Measurements from ENCODE around the gene TNFAIP8L3.
"Not testable (repeated sequence)": the region's sequence is repeated elsewhere in the genome, so short reads cannot be mapped to it uniquely, and the experiment has no call there.

Gene TNFAIP8L3

DNA sequence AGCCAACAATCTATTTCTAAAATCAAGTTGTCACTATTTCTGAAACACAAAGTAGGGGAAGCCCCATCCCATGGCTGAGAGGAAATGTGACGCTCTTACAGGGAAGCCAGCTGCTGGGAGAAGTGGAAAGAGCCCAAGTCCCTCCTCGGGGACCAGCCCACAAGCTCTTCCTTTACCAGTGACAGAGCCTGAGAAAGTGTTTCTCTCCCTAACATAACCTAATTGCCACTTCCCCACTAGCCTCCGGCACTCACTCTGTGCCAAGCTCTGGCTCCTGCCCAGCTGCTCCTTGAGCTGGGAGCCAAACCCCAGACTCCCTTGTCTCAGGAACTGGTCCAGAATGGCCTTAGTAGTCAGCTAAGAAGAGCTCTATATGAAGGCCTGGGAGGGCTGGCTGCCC, 42.9 kb downstream of the TNFAIP8L3 start:
- DNase-seq = no peak

DNA sequence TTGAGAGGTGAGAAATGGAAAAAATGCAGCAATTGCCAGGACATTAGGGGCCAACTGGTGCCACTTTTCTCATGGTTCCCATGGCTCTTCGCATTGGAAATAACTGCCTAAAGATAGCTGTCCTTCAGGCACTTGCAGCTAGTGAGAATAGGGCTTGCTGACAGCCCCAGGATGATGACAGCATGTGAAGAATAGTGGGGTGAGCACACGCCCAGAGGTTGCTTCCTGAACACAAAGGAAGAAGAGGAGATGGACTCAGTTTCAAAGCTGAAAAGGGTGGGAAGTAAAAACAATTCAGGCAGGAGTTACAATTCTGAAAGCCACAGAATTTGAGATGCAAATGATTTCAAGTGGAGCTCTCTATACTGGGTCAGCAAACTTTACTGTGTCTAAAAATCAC, 45.6 kb downstream of the TNFAIP8L3 start:
- no peak for DNase-seq

DNA sequence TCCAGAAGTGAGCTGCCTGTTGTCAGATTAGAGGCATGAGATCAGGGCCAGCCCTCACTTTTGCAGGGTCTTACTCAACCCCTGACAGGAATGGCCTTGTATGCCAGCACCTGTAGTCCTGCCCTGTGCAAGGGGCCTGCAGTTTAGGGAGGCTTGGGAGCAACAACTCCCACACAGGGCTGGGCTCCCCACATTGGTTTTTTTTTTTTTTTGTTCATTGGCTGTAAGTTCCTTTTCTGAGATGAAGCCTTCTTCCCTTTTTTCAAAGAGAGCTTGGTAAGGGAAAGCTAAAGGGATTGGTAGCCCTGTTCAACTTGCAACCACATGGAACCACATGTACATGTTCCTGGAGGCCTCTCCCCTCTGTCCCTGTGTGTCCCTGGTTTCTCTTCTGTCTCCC, 46.4 kb downstream of the TNFAIP8L3 start:
- no peak for DNase-seq

DNA sequence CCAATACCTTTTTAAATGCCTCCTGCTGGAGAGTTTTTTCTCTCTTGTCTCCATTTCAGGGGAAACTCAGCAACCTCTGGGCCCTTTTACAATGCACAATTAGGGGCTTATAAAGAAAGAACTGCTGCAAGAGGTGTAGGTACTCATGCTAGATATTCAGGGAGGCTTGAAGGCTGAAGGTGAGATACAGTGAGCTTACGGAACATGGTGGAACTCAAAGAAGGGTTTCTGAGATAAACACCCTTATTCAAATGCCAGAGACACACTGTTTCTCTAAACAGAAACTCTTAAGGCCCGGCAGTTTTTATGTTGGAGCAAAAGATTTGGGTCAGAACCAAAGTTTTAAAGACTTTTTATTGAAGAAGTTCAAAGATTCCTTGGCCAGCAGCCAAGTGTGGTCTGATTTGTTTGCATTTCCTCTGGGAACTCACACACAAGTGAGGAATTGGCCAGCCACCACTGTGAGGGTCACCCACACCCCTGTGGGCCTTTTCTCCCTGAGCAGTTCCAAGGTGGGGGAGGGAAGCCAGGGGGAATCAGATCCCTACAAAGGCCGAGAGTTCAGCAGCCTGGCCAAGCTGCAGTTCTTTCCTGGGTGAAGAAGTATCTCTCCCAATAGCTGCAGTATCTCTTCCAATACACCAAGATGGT, 47.8 kb downstream of the TNFAIP8L3 start:
- DNase-seq = no peak

DNA sequence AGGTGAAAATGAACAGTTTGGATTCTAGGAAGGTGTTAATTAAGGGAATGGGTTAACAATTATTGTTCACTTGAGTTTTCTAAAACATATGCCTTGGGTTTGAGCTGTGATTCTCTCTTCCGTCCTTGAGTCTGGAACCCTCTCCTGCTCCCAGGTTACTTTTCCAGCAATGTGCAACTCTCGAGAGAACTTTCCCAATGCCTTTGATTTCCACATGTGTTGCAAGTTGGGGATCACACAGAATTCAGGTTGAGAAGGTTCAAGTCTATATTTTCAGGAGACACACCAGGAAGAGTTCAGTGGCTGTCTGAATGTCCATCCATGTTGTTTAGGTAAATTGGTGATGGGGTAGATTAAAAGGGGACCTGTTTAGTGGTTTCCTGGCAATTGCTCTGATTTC, 48.7 kb downstream of the TNFAIP8L3 start:
- no peak for DNase-seq

DNA sequence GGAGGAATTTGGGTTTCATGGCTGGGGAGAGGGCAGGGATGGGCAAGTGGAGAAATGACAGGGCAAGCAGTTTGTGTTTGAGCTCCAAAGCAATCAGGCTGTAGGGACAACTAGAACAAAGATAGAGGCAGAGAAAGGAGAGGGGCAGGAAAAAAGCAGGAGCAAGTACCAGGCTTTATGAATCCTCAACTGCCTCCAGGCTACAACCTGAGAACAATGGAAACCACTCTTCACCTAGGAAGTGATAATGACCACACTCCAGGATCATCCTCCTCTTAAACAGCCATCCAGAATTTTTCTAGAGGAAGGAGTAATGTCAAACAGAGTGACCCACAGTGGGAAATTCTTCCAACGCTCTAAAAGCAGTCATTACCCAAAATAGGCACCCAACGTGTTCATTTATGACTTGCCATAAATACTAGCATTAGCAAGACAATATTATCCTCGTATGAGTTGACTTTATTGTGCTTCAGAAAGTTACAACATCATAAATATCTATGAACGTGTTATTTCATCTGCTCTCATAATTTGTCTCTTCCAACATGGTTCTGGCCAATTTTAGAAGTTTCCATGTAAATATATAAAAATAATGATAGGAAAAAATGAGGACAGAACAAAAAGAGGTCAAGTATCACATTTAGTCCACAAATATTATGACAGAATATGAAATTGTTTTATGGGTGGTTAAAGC, 50.5 kb downstream of the TNFAIP8L3 start:
- no peak for DNase-seq

DNA sequence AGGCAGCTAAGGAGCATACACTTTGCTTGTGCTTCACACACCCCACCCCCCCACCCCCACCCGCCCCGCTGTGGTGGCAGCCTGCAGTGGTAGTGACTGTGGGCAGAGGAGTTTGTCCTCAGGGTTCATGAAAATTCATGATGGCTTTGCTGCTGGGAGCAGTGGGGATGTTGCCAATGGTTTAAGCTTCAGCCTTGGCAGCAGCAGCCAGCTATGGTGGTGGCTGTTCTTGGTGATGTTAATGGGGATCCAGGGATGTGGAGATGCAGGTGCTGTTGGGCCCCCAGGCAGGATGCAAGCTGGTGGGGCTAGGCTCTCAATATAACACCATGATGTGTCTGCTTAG, 55.8 kb downstream of the TNFAIP8L3 start:
- DNase-seq = no peak

DNA sequence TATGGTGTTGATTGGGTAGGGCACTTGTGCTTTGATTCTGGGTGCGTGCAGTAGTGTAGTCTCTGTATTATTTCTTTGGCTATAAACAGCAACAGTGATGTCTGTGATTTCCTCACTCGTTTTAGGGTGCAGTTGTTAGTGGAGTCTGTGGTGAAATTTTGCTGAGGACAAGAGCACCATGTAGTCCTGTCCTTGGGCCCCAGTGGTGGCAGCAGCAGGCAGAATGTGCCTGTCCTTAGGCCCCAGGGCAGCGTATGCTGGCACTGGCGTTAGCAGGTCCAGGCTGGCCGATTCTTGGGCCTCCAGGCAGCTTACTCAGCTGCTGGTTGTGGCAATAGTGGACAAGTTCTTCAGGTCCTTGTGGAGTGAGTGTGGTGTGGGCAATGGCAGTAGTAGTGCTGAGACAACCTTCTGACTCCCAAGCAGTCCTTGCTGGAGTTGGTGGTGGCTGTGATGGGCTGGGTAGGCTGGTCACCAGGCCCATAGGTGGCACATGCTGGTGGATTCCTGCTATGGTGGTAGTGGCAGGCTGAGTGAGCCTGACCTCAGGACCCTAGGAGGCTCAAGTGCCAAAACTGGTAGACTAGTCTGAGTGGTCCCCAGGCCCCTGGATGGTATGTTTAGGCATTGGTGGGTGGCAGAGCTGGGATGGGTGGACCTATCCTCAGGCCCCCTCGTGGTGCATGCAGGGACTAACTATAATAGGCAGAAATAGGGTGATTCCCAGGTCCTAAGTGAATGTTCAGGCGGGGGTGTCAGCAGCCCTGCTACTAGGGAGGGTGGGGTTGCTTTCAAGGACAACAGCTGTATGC, 56.3 kb downstream of the TNFAIP8L3 start:
- DNase-seq = peak in 1 of 2 experiments; percentile 12

DNA sequence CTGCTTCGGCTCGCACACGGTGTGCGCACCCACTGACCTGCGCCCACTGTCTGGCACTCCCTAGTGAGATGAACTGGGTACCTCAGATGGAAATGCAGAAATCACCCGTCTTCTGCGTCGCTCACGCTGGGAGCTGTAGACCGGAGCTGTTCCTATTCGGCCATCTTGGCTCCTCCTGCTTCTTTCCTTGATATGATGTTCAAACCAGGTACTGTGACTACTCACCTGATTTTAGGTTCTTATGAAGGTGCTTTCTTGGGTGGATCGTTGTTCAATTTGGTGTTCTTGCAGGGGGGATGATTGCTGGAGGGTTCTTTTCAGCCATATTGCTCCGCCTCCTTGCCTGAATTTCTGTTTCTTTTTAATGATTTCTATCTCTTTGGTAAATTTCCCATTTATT, 57.2 kb downstream of the TNFAIP8L3 start:
- DNase-seq = not testable (repeated sequence)

DNA sequence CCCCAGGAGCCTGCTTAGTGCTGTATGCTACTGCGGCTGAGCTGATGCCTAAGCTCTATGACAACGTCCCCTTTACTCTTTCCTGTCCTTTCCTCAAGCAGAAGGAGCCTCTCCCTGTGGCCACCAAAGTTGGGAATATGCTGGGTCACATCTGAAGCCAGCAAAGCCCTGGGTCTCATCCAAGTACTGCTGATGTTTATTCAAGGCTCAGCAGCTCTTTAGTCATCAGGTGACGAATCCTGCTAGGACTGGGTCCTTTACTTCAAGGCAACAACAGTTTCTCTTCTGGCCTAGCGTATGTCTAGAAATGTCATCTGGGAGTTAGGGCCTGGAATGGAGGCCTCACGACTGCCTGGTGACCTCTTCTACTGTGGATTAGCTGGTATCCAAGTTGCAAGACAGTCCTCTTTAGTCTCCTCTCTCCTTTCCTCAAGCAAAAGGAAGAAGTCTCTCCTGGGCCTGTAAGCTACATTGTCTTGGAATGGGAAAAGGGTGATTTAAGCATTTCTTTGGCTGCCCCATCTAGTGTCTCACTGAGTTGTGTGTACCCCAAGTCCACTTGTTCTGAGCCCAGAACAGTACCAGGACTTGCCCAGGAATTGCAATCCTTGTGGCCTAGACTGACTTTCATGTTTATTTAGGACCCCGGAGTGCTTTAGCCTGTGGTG, 63.9 kb downstream of the TNFAIP8L3 start:
- no peak for DNase-seq

DNA sequence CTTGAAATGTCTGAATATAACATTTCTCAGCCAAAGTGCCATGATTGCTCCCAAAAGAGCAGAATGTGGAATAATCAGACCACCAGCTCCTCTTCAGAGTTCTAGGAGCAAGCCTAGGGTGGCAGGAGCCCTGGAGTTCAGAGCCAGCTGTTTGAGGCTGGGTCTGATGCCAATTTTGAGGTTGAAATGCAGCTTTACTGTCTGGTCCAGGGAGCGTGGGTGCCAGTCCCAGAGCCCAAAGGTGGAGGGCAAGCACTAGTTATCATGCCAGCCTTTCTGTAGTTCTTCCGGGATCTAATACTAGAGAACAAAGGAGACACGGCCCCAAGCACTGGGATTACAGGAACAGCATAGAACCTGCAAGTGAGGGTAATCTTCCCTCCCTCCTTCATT, 69.3 kb downstream of the TNFAIP8L3 start:
- DNase-seq = no peak

DNA sequence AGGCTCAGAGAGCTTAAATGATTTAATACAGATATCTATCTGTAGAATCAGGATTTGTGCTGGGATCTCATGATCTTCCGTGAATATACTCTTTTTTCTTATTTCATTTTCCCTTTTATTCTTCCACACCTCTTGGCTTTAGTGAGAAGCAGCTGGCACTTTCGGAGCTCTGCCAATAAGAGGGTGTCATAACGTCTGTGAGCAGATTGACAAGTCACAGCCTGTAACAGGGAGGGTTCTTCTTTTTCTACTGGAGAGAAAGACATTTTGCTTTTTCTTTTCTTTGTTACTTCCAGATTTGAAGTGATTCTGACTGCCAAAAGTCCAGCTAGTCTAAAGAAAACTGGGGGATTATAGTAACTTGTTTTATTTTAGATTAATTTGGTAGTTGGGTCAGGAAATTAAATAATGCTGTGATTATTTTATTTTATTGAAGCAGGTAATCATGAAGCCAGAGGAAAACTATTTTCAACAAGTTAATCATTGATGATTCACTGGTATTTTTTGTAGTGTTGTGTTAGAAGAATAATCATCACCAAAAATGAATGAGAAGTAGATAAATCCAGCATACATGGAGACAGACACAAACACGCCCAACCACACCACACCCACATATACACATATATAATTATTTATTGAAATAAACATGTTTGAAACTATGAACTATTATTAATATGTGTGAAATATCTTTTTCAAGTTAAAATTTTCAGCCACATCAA, 69.8 kb downstream of the TNFAIP8L3 start:
- no peak for DNase-seq

DNA sequence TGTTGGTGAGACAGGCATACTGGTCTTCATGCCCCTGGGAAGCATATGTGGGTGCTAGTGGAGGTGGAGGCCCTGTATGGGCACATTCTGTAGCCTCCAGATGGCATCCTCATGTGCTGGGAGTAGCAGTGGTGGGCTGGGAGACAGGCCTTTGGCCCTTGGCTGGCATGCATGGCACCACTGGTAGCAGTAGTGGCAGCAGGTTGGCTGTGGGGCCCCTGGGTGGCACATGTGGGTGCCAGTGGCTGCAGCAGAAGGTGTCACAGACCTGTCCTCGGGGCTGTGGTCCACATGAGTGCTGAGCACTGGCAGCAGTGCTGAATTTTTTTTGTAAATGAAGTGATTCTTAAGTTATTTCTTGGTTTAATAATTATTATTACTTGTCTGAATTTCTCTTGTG, 71.2 kb downstream of the TNFAIP8L3 start:
- DNase-seq = no peak

DNA sequence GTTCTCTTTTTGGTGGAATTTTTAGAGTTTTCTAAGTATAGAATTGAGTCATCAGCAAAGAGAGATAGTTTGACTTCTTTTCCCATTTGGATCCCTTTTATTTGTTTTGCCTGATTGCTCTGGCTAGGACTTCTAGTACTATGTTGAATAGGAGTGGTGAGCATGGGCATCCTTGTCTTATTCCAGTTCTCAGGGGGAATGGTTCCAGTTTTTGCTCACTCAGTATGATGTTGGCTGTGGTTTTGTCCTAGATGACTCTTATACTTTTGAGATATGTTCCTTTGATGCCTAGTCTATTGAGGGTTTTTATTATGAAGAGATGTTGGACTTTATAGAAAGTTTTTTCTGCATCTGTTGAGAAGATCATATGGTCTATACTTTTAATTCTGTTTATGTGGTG, 72.5 kb downstream of the TNFAIP8L3 start:
- no peak for DNase-seq

DNA sequence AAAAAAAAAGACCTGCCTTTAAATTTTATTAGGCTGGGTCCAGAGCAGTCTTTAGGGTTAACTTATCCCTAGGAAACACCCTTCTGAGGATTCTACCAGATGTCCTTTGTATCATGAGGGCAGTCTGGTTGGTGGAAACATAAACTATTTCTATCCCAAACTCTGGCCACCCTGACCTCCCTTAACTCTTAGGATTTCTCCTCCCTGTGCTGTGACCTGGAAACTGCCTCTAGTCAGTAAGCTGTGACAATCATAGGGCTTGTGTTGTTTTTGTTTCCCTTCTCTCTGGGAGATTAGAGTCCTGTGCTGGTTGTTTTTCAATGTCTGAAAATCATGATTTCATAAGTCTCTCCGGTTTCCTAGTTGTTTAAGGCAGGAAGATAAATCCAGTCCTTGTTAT, 78.1 kb downstream of the TNFAIP8L3 start:
- DNase-seq = no peak

DNA sequence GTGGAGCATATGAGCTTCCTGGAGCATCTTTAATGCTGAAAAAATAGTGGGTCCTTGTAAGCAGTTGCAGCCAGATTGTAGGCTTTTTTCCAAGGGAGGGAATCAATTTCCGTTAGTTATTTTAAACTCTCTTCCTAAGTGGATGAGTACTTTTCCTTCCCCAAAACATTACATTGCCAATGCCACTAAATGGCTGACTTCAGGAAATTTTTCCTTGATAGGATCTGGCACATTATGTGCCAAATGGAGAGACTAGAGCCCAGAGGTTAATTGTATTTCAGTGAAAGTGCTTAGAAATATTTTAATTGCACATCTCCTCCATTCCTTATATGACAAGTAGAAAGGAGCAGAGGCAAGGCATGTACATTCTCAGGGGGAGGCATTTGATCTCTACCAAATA, 83.5 kb downstream of the TNFAIP8L3 start:
- no peak for DNase-seq

DNA sequence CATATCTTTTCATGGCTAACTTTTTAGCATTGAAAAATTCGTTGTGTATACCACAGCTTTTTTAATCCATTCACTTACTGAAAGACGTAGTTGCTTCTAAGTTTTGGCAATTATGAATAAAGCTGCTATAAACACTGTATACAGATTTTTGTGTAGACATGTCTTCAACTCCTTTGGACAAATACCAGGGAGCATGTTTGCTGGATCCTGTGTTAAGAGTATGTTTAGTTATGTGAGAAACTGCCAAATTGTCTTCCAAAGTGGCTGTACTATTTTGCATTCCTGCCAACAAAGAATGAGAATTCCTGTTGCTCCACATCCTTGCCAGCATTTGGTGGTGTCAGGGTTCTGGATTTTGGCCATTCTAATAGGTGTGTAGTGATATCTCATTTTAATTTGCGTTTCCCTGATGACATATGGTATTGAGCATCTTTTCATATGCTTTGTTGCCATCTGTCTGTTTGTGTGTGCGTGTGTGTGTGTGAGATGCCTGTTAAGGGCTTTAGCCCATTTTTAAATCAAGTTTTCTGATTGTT, 87.5 kb downstream of the TNFAIP8L3 start:
- DNase-seq = no peak
